HL-60/S4 treated with phorbol 12-myristate 13-acetate at 8.2 ng/mL for 4 days and 3 days (cell line): ENCODE measurements around the gene ULK4.

Experiments used
- in situ Hi-C: fragments of 300-500 bp; cut with MboI; formaldehyde crosslinking; loops from 2 replicates; pipeline ENCODE4 v1.15.0; 2022; ENCODE audit warnings: low sequenced_read_pairs

The ULK4 gene

GRCh38 chr3:41329881-41330280 lies 632.0 kb downstream of the ULK4 start:
- in situ Hi-C loops: no loop called here

- in situ Hi-C loops: no loop called here
Measured at GRCh38 chr3:41328926-41329325, 633.0 kb downstream of the ULK4 start.

GRCh38 chr3:41327718-41328117 lies 634.2 kb downstream of the ULK4 start:
- in situ Hi-C loops: no loop called here

GRCh38 chr3:41324156-41324475 lies 637.8 kb downstream of the ULK4 start:
- in situ Hi-C loops: no loop called here

- in situ Hi-C loops: no loop called here
Measured at GRCh38 chr3:41323467-41324155, 638.3 kb downstream of the ULK4 start.

GRCh38 chr3:41321642-41321980 lies 640.3 kb downstream of the ULK4 start:
- in situ Hi-C loops: no loop called here

GRCh38 chr3:41320953-41321641 lies 640.8 kb downstream of the ULK4 start:
- in situ Hi-C loops: no loop called here

- in situ Hi-C loops: no loop called here
Measured at GRCh38 chr3:41318520-41318919, 643.4 kb downstream of the ULK4 start.

- in situ Hi-C loops: no loop called here
Measured at GRCh38 chr3:41317718-41318117, 644.2 kb downstream of the ULK4 start.

GRCh38 chr3:41317298-41317697 lies 644.6 kb downstream of the ULK4 start:
- in situ Hi-C loops: no loop called here

- in situ Hi-C loops: no loop called here
Measured at GRCh38 chr3:41315126-41315525, 646.8 kb downstream of the ULK4 start.

- in situ Hi-C loops: no loop called here
Measured at GRCh38 chr3:41308119-41308518, 653.8 kb downstream of the ULK4 start.

- in situ Hi-C loops: no loop called here
Measured at GRCh38 chr3:41307065-41307464, 654.8 kb downstream of the ULK4 start.

- in situ Hi-C loops: no loop called here
Measured at GRCh38 chr3:41304593-41304992, 657.3 kb downstream of the ULK4 start.

- in situ Hi-C loops: no loop called here
Measured at GRCh38 chr3:41302295-41302694, 659.6 kb downstream of the ULK4 start.

- in situ Hi-C loops: no loop called here
Measured at GRCh38 chr3:41301548-41301947, 660.4 kb downstream of the ULK4 start.

GRCh38 chr3:41299036-41299435 lies 662.9 kb downstream of the ULK4 start:
- in situ Hi-C loops: no loop called here

GRCh38 chr3:41297750-41298149 lies 664.2 kb downstream of the ULK4 start:
- in situ Hi-C loops: no loop called here

GRCh38 chr3:41296556-41296955 lies 665.3 kb downstream of the ULK4 start:
- in situ Hi-C loops: no loop called here

- in situ Hi-C loops: no loop called here
Measured at GRCh38 chr3:41295740-41296139, 666.2 kb downstream of the ULK4 start.

GRCh38 chr3:41293169-41293681 lies 668.7 kb downstream of the ULK4 start:
- in situ Hi-C loops: no loop called here

GRCh38 chr3:41290736-41291135 lies 671.2 kb downstream of the ULK4 start:
- in situ Hi-C loops: no loop called here

GRCh38 chr3:41290306-41290705 lies 671.6 kb downstream of the ULK4 start:
- in situ Hi-C loops: no loop called here
